ENCODE data around the gene KCNIP2. TPM values are rescaled to one million over a fixed set of nuclear protein-coding genes. Genes with fewer than 3 reads are reported as not detected.

KCNIP2 gene
- total and polyA plus RNA-seq, 2 experiments from 2014 or later = 35.7 to 63.6 TPM

DNA sequence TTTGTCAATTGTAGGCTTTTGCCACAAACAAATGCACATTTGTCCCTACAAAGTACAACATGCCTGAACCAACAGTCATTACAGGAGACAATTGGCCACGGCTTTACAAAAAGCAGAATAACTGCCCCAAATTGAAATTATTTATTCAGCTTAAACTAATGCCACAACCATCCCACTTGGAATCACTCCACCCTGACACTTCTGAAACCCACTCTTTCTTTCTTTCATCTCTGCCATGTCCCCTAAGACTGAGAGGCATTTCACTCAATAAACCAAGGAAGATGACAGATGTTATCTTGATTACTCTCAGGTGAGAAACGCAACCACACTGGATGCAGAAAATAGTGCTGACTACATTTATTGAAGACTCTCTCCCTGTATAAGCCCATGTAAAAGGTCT lies 57.8 kb downstream of the KCNIP2 start:
- DNase-seq (ENCODE audit: low read depth in 1 of 2, low spot score in 1 of 2) = no peak
- H3K9me3 ChIP-seq (ENCODE audit: low read depth) = no peaks in the 10 kb centered on the region

DNA sequence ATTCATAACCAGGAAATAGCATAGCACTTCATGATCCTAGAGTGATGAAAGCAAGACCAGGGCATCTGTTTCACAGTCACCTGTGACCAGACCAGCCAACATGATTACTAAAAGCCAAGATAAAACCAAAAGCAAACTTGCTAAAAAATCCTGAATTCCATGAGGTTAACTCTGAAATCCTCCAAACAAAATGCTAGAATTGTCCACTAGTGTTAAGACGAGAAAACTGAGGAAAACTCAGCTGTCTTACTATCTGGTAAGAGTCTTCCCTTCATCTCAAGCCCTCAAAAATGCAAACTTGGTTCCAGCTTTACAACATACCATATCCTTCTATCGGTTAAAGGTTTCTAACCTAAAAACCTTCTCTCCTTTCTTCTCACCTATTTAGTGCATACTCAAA lies 59.0 kb downstream of the KCNIP2 start:
- H3K36me3 ChIP-seq = peaks cover 36% of the 10 kb centered on the region
- H3K9me3 ChIP-seq (ENCODE audit: low read depth) = no peaks in the 10 kb centered on the region
- no peak overlapping the region for H3K4me3 ChIP-seq
- H3K27ac ChIP-seq = peak overlapping the region; percentile 35
- peaks cover 27% of the 10 kb centered on the region for H3K4me1 ChIP-seq (ENCODE audit: low read depth)
- TF ChIP-seq, protein P1, sequence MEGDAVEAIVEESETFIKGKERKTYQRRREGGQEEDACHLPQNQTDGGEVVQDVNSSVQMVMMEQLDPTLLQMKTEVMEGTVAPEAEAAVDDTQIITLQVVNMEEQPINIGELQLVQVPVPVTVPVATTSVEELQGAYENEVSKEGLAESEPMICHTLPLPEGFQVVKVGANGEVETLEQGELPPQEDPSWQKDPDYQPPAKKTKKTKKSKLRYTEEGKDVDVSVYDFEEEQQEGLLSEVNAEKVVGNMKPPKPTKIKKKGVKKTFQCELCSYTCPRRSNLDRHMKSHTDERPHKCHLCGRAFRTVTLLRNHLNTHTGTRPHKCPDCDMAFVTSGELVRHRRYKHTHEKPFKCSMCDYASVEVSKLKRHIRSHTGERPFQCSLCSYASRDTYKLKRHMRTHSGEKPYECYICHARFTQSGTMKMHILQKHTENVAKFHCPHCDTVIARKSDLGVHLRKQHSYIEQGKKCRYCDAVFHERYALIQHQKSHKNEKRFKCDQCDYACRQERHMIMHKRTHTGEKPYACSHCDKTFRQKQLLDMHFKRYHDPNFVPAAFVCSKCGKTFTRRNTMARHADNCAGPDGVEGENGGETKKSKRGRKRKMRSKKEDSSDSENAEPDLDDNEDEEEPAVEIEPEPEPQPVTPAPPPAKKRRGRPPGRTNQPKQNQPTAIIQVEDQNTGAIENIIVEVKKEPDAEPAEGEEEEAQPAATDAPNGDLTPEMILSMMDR (IDR thresholded peaks at IDR 0.05; ENCODE audit: low read depth, low read length) = no peak
- no peak for DNase-seq (ENCODE audit: low read depth in 1 of 2, low spot score in 1 of 2)
- no peaks in the 10 kb centered on the region for H3K27me3 ChIP-seq

More for the DNA sequence above, 57.8 kb downstream of the KCNIP2 start:
- peaks cover 18% of the 10 kb centered on the region for H3K4me1 ChIP-seq (ENCODE audit: low read depth)
- H3K27me3 ChIP-seq = no peaks in the 10 kb centered on the region
- no peak overlapping the region for H3K4me3 ChIP-seq
- peak overlapping the region; percentile 35 for H3K27ac ChIP-seq
- TF ChIP-seq, protein P1 (IDR thresholded peaks at IDR 0.05; ENCODE audit: low read depth, low read length) = no peak
- peaks cover 45% of the 10 kb centered on the region for H3K36me3 ChIP-seq

DNA sequence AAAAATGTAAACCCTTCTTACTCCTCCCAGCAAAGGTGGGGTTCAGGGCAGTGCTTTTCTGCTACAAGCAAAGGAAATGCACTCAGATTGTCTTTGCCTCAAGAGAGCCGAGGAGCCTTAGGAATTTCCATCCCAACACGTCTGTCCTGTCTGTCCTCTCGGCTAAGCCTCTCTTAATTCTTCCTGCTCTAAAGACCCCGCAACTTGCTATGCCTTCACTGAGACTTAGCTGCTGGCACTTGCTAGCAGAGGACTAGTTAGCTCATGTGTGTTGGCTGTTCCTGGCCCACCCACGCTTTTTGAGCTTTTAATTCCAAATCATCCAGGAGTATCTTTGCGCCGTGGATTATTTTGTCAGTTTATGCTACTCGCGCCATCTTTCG lies 59.9 kb downstream of the KCNIP2 start:
- Histone ChIP-seq H3K27ac (peak overlapping the region; percentile 70), H3K4me3 (peak overlapping the region; percentile 97), H3K27me3 (no peaks in the 10 kb centered on the region), H3K36me3 (peaks cover 29% of the 10 kb centered on the region), H3K9me3 (ENCODE audit: low read depth) (no peaks in the 10 kb centered on the region), H3K4me1 (ENCODE audit: low read depth) (peaks cover 28% of the 10 kb centered on the region)
- peak in 1 of 2 donors; percentile 24 for DNase-seq (ENCODE audit: low read depth in 1 of 2, low spot score in 1 of 2)
- TF ChIP-seq, protein P1 (IDR thresholded peaks at IDR 0.05; ENCODE audit: low read depth, low read length) = no peak

- peaks cover 27% of the 10 kb centered on the region for H3K36me3 ChIP-seq
- H3K4me3 ChIP-seq = peak within 1 kb of the TSS; percentile 97
- H3K27ac ChIP-seq = peak within 1 kb of the TSS; percentile 70
- H3K27me3 ChIP-seq = no peaks in the 10 kb centered on the region
- H3K9me3 ChIP-seq (ENCODE audit: low read depth) = no peaks in the 10 kb centered on the region
- H3K4me1 ChIP-seq (ENCODE audit: low read depth) = peaks cover 35% of the 10 kb centered on the region
- TF ChIP-seq, protein P1 (IDR thresholded peaks at IDR 0.05; ENCODE audit: low read depth, low read length) = no peak
- DNase-seq (ENCODE audit: low read depth in 1 of 2, low spot score in 1 of 2) = peak; percentile 78 to 92
Measured at GRCh38 chr10:101782811-101783735, 60.5 kb downstream of the KCNIP2 start, which contains the start of gene NPM3. Gene NPM3 (minus strand): TSS chr10:101783446. CDS start chr10:101783390, 56 bp downstream.

GRCh38 chr10:101781984-101782810 lies 61.4 kb downstream of the KCNIP2 start:
- Histone ChIP-seq H3K27me3 (no peaks in the 10 kb centered on the region), H3K27ac (peak overlapping the region; percentile 14), H3K36me3 (peaks cover 22% of the 10 kb centered on the region), H3K4me1 (ENCODE audit: low read depth) (peaks cover 35% of the 10 kb centered on the region), H3K9me3 (ENCODE audit: low read depth) (no peaks in the 10 kb centered on the region), H3K4me3 (peak overlapping the region; percentile 97)
- TF ChIP-seq, protein P1 (IDR thresholded peaks at IDR 0.05; ENCODE audit: low read depth, low read length) = no peak
- DNase-seq (ENCODE audit: low read depth in 1 of 2, low spot score in 1 of 2) = no peak
